NCI-H187 (cell line): Measurements from ENCODE around the gene MBOAT7.
"Not testable (repeated sequence)": the region's sequence is repeated elsewhere in the genome, so short reads cannot be mapped to it uniquely, and the experiment has no call there.

Experiments
- DNase-seq, 2 experiments: peaks; one replicate each; lab custom pipeline; 2025; lab: John Stamatoyannopoulos, UW

The MBOAT7 gene

GRCh38 chr19:54189145-54189734 lies at the start of gene MBOAT7:
TSS of gene MBOAT7 (minus strand) at chr19:54189580. CDS start at chr19:54188508, 1,072 bp downstream.
- DNase-seq, result no peak

- no peak for DNase-seq
Observed at GRCh38 chr19:54233941-54234340, 44.6 kb upstream of the MBOAT7 start.

- DNase-seq, result peak; percentile 85 to 86
Observed at GRCh38 chr19:54231077-54231931, 41.9 kb upstream of the MBOAT7 start.

- DNase-seq, result no peak
Observed at GRCh38 chr19:54230031-54230430, 40.7 kb upstream of the MBOAT7 start.

- DNase-seq, result no peak
Observed at GRCh38 chr19:54229146-54229545, 39.8 kb upstream of the MBOAT7 start.

- not testable (repeated sequence) for DNase-seq
Observed at GRCh38 chr19:54224619-54225018, 35.2 kb upstream of the MBOAT7 start.

- not testable (repeated sequence) for DNase-seq
Observed at GRCh38 chr19:54223937-54224281, 34.5 kb upstream of the MBOAT7 start.

- not testable (repeated sequence) for DNase-seq
Observed at GRCh38 chr19:54223277-54223936, 34.0 kb upstream of the MBOAT7 start.

- DNase-seq, result not testable (repeated sequence)
Observed at GRCh38 chr19:54222474-54223276, 33.3 kb upstream of the MBOAT7 start, which contains the start of gene LILRB3. TSS of gene LILRB3 (minus strand) at chr19:54223007. CDS start at chr19:54222976, 31 bp downstream.

GRCh38 chr19:54221947-54222346 lies 32.6 kb upstream of the MBOAT7 start:
- not testable (repeated sequence) for DNase-seq

GRCh38 chr19:54219702-54220101 lies 30.3 kb upstream of the MBOAT7 start:
- DNase-seq, result not testable (repeated sequence)

- DNase-seq, result no peak
Observed at GRCh38 chr19:54218960-54219661, 29.7 kb upstream of the MBOAT7 start.

GRCh38 chr19:54218259-54218658 lies 28.9 kb upstream of the MBOAT7 start:
- no peak for DNase-seq

GRCh38 chr19:54217517-54218247 lies 28.3 kb upstream of the MBOAT7 start:
- not testable (repeated sequence) for DNase-seq

GRCh38 chr19:54216869-54217268 lies 27.5 kb upstream of the MBOAT7 start:
- DNase-seq, result no peak

GRCh38 chr19:54214734-54215133 lies 25.4 kb upstream of the MBOAT7 start:
- DNase-seq, result not testable (repeated sequence)

- DNase-seq, result not testable (repeated sequence)
Observed at GRCh38 chr19:54214217-54214616, 24.8 kb upstream of the MBOAT7 start.

GRCh38 chr19:54211235-54211634 lies 21.9 kb upstream of the MBOAT7 start:
- DNase-seq, result no peak

- peak; percentile 68 to 85 for DNase-seq
Observed at GRCh38 chr19:54209811-54210494, 20.6 kb upstream of the MBOAT7 start.
